Measurements from ENCODE around the gene RAB11FIP5.
"Not testable (repeated sequence)": the region's sequence is repeated elsewhere in the genome, so short reads cannot be mapped to it uniquely, and the experiment has no call there.

Gene RAB11FIP5

GRCh38 chr2:73101626-73102256 lies 11.0 kb downstream of the RAB11FIP5 start:
- DNase-seq (ENCODE audit: low read depth), result no peak
- no peak for TF ChIP-seq CTCF (IDR thresholded peaks at IDR 0.05; ENCODE audit: low read length, missing control alignments)
- no peak overlapping the region for H3K4me3 ChIP-seq (replicated peaks; ENCODE audit: low read depth, low read length)

- no peak for TF ChIP-seq CTCF (IDR thresholded peaks at IDR 0.05; ENCODE audit: low read length, missing control alignments)
Observed at GRCh38 chr2:73100956-73101355, 11.8 kb downstream of the RAB11FIP5 start.

DNA sequence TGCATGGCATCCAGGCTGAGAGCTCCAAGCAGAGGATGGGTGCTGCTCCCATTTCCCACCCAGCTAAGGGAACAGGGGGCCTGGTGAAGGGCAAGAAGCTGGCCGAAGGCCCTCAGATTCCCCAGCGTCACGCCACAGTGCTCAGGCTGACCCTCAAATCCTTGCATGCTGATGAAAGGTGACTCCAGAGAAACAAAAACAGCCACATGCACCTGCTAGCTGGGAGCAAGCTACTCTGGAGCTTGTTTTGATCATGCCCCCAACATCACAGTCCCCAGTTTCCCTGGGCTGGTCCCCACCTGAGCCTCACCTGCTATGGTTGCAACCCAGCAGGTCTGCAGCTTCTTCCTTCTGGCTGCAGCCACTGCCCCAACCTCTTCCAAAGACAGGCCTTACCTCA lies 13.3 kb downstream of the RAB11FIP5 start:
- DNase-seq (ENCODE audit: low read depth), result no peak
- TF ChIP-seq CTCF (IDR thresholded peaks at IDR 0.05; ENCODE audit: low read length, missing control alignments), result no peak
- H3K4me3 ChIP-seq (replicated peaks; ENCODE audit: low read depth, low read length), result no peak overlapping the region

More at GRCh38 chr2:73100956-73101355, 11.8 kb downstream of the RAB11FIP5 start:
- no peak overlapping the region for H3K4me3 ChIP-seq (replicated peaks; ENCODE audit: low read depth, low read length)
- no peak for DNase-seq (ENCODE audit: low read depth)

GRCh38 chr2:73095910-73096309 lies 16.8 kb downstream of the RAB11FIP5 start:
- TF ChIP-seq CTCF (IDR thresholded peaks at IDR 0.05; ENCODE audit: low read length, missing control alignments), result no peak
- DNase-seq (ENCODE audit: low read depth), result no peak
- no peak overlapping the region for H3K4me3 ChIP-seq (replicated peaks; ENCODE audit: low read depth, low read length)

GRCh38 chr2:73093601-73094218 lies 19.0 kb downstream of the RAB11FIP5 start:
- not testable (repeated sequence) for DNase-seq (ENCODE audit: low read depth)

GRCh38 chr2:73092146-73092783 lies 20.5 kb downstream of the RAB11FIP5 start:
- TF ChIP-seq CTCF (IDR thresholded peaks at IDR 0.05; ENCODE audit: low read length, missing control alignments), result no peak
- H3K4me3 ChIP-seq (replicated peaks; ENCODE audit: low read depth, low read length), result no peak overlapping the region
- DNase-seq (ENCODE audit: low read depth), result no peak

More at GRCh38 chr2:73093601-73094218, 19.0 kb downstream of the RAB11FIP5 start:
- H3K4me3 ChIP-seq (replicated peaks; ENCODE audit: low read depth, low read length), result not testable (repeated sequence)

DNA sequence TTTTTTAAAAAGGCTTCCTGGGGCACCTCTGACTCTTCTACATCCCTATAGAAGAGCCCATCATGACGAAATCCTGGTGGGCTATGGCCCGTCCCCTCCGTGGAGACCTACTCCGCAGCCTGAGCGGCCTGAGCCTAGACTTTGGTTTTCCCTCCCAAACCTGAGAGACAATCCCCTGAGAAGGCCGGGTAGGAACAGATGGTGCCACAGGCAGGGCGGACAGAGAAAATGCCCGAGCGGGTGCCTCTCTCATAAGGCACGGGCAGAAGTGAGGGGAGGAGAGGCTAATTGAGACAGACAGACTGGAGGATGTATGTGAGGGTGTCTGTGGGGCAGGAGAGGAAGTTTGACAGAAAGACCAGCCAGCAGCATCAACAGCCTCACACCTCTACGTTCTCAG lies 21.1 kb downstream of the RAB11FIP5 start:
- TF ChIP-seq CTCF (IDR thresholded peaks at IDR 0.05; ENCODE audit: low read length, missing control alignments), result no peak
- no peak overlapping the region for H3K4me3 ChIP-seq (replicated peaks; ENCODE audit: low read depth, low read length)
- no peak for DNase-seq (ENCODE audit: low read depth)
